Thoracic aorta (tissue), 2 donors: ENCODE results near the gene KSR1. TPM values are rescaled to one million over a fixed set of nuclear protein-coding genes. Genes with fewer than 3 reads are reported as not detected.
A peak's percentile ranks its signal among the peaks of the same experiment; 100 is the strongest.

ENCODE experiments used
- ATAC-seq: fragments of 150-250 bp; one replicate; pipeline ENCODE4 v1.8.0; 2017; ENCODE audit warnings: low read depth; ENCODE audit not compliant: insufficient number of reproducible peaks, low FRiP score
- DNase-seq: peaks from one replicate; pipeline ENCODE4 v3.0.0-alpha.2; 2020; ENCODE audit warnings: low spot score
- H3K27ac ChIP-seq, 2 donors: fragments of 200-600 bp; sonication (generic); 1 replicate in 1 of 2; 2 replicates in 1 of 2; pipeline ENCODE4 v1.5.1; 2016; ENCODE audit warnings: mild to moderate bottlenecking in 2 of 2, moderate library complexity in 2 of 2
- H3K27me3 ChIP-seq: fragments of 200-600 bp; sonication (generic); replicated peaks from 2 replicates; pipeline ENCODE4 v1.6.0; 2016; ENCODE audit warnings: mild to moderate bottlenecking; ENCODE audit not compliant: insufficient read depth
- H3K36me3 ChIP-seq: fragments of 200-600 bp; sonication (generic); one replicate; pipeline ENCODE4 v1.5.1; 2016
- H3K4me1 ChIP-seq, 2 donors: fragments of 200-600 bp; sonication (generic); 1 replicate in 1 of 2; 2 replicates in 1 of 2; pipeline versions ENCODE4 v1.5.1 to v1.6.0; 2016; ENCODE audit warnings: low read depth in 2 of 2, mild to moderate bottlenecking in 1 of 2; ENCODE audit not compliant: control insufficient read depth in 1 of 2
- H3K4me3 ChIP-seq: fragments of 200-600 bp; sonication (generic); 2 replicates; pipeline ENCODE4 v1.5.1; 2016; ENCODE audit warnings: mild to moderate bottlenecking
- H3K9me3 ChIP-seq: fragments of 200-600 bp; sonication (generic); 2 replicates; pipeline ENCODE4 v1.5.1; 2016
- total RNA-seq, 2 donors: library from RNA; depleted of rRNA; stranded (reverse); fragments of >200 nt; gene quantifications; one replicate each; pipeline versions ENCODE4 v1.1.0 to v1.2.3, GENCODE V29; 2016
- TF ChIP-seq, protein P1 (sequence below): fragments of 200-600 bp; sonication (generic); IDR thresholded peaks from one replicate; pipeline ENCODE4 v1.5.1; 2019; ENCODE audit warnings: antibody characterized with exemption

Gene KSR1
- total RNA-seq, 2 donors from 2014 or later = 17.6 to 46.0 TPM

DNA sequence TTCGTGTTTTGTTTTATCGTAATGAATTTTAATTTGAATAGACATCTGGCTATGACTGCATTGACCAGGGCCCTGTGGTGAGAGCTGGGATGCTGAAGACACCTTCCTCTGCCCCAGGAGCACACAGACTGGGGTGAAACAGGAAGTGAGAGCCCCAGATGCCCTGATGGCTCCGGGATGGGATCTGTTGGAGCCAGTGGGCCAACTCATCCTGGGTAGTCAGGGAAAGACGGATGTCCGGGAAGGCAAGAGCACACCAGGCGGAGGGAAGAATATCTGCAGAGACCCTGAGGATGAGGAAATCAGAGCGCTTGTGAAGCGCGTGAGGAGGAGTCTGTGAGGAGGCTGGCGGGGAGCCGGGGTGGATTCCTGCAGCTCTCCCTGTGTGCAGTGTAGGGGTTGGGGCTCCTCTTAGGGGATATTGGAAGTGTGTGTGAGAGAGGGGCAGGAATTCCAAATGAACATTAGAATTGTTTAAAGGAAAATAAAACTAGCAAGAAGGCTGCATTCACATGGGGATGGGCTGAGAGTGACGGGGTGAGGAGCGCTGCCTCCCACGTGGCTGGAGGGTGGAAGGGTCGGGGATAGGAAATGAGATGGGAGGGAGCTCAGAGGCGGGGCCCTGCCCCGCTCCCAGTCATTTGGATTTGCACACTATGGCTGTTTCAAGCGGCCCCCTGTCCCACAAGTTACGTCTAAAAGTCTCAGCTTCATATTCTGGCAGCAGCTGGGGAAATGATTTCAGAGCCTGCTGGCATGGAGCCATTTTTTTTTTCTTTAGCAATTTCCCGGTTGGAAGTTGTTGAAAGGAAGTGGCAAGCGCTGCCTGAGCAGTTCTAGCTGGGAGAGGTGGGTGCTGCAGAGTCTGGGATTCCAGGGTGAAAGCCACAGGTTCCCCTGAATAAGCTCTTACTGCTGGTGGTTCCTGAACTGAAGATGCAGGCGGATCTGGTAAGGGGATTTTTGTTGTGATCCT is 103.5 kb downstream of the KSR1 start:
- Histone ChIP-seq H3K36me3 (no peaks in the 10 kb centered on the region), H3K4me3 (peak overlapping the region; percentile 51), H3K9me3 (no peaks in the 10 kb centered on the region), H3K4me1 (peaks cover 9 to 19% of the 10 kb centered on the region in 2 donors), H3K27ac (peak overlapping the region in 1 of 2 donors; percentile 14), H3K27me3 (no peaks in the 10 kb centered on the region)
- TF ChIP-seq, protein P1, sequence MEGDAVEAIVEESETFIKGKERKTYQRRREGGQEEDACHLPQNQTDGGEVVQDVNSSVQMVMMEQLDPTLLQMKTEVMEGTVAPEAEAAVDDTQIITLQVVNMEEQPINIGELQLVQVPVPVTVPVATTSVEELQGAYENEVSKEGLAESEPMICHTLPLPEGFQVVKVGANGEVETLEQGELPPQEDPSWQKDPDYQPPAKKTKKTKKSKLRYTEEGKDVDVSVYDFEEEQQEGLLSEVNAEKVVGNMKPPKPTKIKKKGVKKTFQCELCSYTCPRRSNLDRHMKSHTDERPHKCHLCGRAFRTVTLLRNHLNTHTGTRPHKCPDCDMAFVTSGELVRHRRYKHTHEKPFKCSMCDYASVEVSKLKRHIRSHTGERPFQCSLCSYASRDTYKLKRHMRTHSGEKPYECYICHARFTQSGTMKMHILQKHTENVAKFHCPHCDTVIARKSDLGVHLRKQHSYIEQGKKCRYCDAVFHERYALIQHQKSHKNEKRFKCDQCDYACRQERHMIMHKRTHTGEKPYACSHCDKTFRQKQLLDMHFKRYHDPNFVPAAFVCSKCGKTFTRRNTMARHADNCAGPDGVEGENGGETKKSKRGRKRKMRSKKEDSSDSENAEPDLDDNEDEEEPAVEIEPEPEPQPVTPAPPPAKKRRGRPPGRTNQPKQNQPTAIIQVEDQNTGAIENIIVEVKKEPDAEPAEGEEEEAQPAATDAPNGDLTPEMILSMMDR = no peak
- ATAC-seq (peak; percentile 67), DNase-seq (no peak)

DNA sequence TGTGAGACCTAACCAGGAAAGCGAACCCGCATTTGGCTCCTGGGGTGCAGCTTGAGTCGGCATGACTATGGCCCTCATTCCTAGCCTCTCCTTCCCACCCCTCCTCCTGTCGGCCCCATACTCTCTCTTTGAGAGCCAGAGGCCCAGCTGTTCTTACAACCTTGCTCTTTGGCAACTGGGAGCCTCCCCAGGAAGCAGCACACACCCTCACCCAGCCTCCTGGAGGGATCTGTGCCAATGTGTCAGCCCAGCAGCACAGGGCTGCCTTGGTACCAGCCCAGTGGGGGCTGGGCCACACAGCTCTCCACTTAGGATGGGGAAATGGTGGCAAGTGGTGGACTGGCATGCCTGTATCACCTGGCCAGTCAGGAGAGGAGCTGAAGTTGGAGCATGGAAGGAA is 104.4 kb downstream of the KSR1 start:
- peak overlapping the region; percentile 51 for H3K4me3 ChIP-seq

DNA sequence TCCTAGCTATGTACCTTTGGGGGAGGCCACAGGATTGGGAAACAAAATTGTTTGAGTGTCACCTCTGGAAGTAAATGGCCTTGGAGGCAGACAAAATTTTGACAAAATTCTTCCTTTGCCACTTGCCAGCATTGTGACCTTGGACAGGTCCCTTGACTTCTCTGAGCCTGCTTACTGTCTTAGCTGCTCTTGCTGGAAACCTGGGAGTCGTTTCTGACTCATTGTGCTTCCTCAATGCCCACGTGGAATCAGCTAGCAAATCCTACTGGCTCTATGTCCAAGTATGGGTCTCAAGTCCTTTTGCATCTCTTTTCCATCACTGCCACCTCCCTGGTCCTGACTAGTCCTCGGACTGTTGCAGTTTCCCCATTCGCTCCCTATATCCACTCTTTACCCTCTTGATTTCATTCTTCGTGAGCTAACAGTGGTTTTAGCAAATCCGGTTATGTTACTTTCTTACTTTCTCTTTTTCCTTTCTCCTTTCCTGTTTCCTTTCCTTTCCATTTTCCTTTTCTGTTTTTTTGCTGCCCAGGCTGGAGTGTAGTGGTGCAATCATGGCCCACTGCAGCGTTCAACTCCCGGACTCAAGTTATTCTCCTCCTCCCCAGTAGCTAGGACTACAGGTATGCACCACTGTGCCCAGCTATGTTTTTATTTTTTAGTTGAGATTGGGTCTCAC is 106.7 kb downstream of the KSR1 start:
- H3K4me1 ChIP-seq = peaks cover 9 to 19% of the 10 kb centered on the region in 2 donors
- H3K36me3 ChIP-seq = no peaks in the 10 kb centered on the region
- no peaks in the 10 kb centered on the region for H3K27me3 ChIP-seq
- no peak overlapping the region for H3K27ac ChIP-seq
- no peak for DNase-seq
- H3K9me3 ChIP-seq = no peaks in the 10 kb centered on the region
- no peak overlapping the region for H3K4me3 ChIP-seq
- ATAC-seq = no peak
- TF ChIP-seq, protein P1 = no peak

More for the DNA sequence above, 104.4 kb downstream of the KSR1 start:
- Histone ChIP-seq H3K36me3 (no peaks in the 10 kb centered on the region), H3K27ac (peak overlapping the region in 1 of 2 donors; percentile 14), H3K27me3 (no peaks in the 10 kb centered on the region), H3K4me1 (peaks cover 9 to 19% of the 10 kb centered on the region in 2 donors), H3K9me3 (no peaks in the 10 kb centered on the region)
- no peak for DNase-seq
- no peak for ATAC-seq
- TF ChIP-seq, protein P1 = no peak

DNA sequence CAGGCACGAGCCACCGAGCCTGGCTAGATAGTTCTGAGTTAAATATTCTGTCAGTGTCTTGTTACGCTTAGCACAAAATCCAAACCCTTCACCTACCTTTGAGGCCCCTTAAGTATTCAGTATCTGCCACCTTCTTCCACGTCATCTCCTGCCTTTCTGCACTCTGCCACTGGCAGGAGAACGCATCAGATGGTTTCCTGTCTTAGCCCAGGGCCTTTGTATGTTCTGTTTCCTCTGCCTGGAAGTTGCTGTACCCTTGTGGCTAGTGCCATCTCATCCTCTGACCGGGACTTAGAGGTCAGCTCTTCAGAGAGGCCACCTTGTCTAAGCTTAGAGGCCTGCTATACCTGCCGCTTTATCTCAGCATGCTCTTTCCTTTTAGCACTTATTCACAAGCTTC is 107.3 kb downstream of the KSR1 start:
- Histone ChIP-seq H3K27me3 (no peaks in the 10 kb centered on the region), H3K4me1 (peaks cover 9 to 19% of the 10 kb centered on the region in 2 donors), H3K27ac (no peak overlapping the region), H3K36me3 (no peaks in the 10 kb centered on the region), H3K4me3 (no peak overlapping the region), H3K9me3 (no peaks in the 10 kb centered on the region)
- ATAC-seq (no peak), DNase-seq (no peak)
- TF ChIP-seq, protein P1 = no peak

DNA sequence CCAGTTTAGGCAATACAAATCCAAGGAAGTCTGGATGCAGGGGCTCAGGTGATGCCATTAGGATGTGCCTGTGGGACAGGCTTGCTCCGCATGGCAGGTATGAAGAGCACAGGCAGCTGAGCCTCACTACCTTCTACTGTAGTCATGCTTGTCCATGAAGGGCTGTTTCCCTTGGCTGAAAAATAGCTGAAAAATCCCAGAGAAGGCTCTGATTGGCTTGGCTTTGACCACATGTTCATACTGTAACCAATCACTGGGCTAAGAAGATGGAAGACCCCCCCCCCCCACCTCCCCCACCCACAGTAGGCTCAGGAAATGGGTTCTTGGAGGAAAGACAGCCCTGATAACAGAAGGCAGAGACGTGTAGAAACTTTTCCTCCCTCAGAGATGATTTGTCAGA is 108.2 kb downstream of the KSR1 start:
- TF ChIP-seq, protein P1 = no peak
- Histone ChIP-seq H3K27me3 (no peaks in the 10 kb centered on the region), H3K4me1 (peaks cover 9 to 17% of the 10 kb centered on the region in 2 donors), H3K36me3 (no peaks in the 10 kb centered on the region), H3K27ac (no peak overlapping the region), H3K4me3 (no peak overlapping the region), H3K9me3 (no peaks in the 10 kb centered on the region)
- no peak for DNase-seq
- ATAC-seq = no peak
